Duodenal mucosa (tissue), 2 donors: ENCODE results near the gene MORN2.

Source experiments
- H3K27ac ChIP-seq: one replicate; pipeline ENCODE4 v1.7.0; 2013; ENCODE audit warnings: low read depth, low read length
- H3K27me3 ChIP-seq, 2 donors: one replicate each; pipeline ENCODE4 v1.7.0; 2013; ENCODE audit warnings: low read length in 2 of 2, control low read depth in 1 of 2; ENCODE audit not compliant: insufficient read depth in 2 of 2, control insufficient read depth in 1 of 2
- H3K36me3 ChIP-seq, 2 donors: one replicate each; pipeline ENCODE4 v1.7.0; 2013; ENCODE audit warnings: low read length in 2 of 2, control low read depth in 1 of 2; ENCODE audit not compliant: insufficient read depth in 2 of 2, control insufficient read depth in 1 of 2
- H3K4me1 ChIP-seq, 2 donors: one replicate each; pipeline ENCODE4 v1.7.0; 2013; ENCODE audit warnings: low read length in 2 of 2, control low read depth in 1 of 2; ENCODE audit not compliant: insufficient read depth in 2 of 2, control insufficient read depth in 1 of 2
- H3K4me3 ChIP-seq, 2 donors: one replicate each; pipeline ENCODE4 v1.7.0; 2013; ENCODE audit warnings: low read length in 2 of 2, low read depth in 1 of 2
- H3K9ac ChIP-seq, 2 donors: one replicate each; pipeline ENCODE4 v1.7.0; 2013; ENCODE audit warnings: low read length in 2 of 2, low read depth in 1 of 2
- H3K9me3 ChIP-seq, 2 donors: one replicate each; pipeline ENCODE4 v1.7.0; 2013; ENCODE audit warnings: low read length in 2 of 2, control low read depth in 1 of 2; ENCODE audit not compliant: control insufficient read depth in 1 of 2

MORN2 gene

GRCh38 chr2:38912619-38913018 lies 36.8 kb downstream of the MORN2 start:
- H3K27me3 ChIP-seq, result no peaks in the 10 kb centered on the region
- H3K27ac ChIP-seq, result no peak overlapping the region
- H3K4me3 ChIP-seq, result no peak overlapping the region
- no peaks in the 10 kb centered on the region for H3K9me3 ChIP-seq
- H3K9ac ChIP-seq, result no peak overlapping the region
- no peaks in the 10 kb centered on the region for H3K36me3 ChIP-seq
- no peaks in the 10 kb centered on the region for H3K4me1 ChIP-seq

- Histone ChIP-seq H3K36me3 (no peaks in the 10 kb centered on the region), H3K9me3 (no peaks in the 10 kb centered on the region), H3K27me3 (no peaks in the 10 kb centered on the region), H3K4me3 (no peak overlapping the region), H3K4me1 (no peaks in the 10 kb centered on the region), H3K9ac (no peak overlapping the region), H3K27ac (no peak overlapping the region)
Measured at GRCh38 chr2:38922389-38922788, 46.6 kb downstream of the MORN2 start.

GRCh38 chr2:38922902-38923301 lies 47.1 kb downstream of the MORN2 start:
- Histone ChIP-seq H3K27ac (no peak overlapping the region), H3K4me1 (no peaks in the 10 kb centered on the region), H3K4me3 (no peak overlapping the region), H3K27me3 (no peaks in the 10 kb centered on the region), H3K36me3 (no peaks in the 10 kb centered on the region), H3K9ac (no peak overlapping the region), H3K9me3 (no peaks in the 10 kb centered on the region)

GRCh38 chr2:38925982-38926381 lies 50.2 kb downstream of the MORN2 start:
- H3K9ac ChIP-seq, result no peak overlapping the region
- H3K36me3 ChIP-seq, result no peaks in the 10 kb centered on the region
- H3K27ac ChIP-seq, result no peak overlapping the region
- no peak overlapping the region for H3K4me3 ChIP-seq
- H3K9me3 ChIP-seq, result no peaks in the 10 kb centered on the region
- no peaks in the 10 kb centered on the region for H3K27me3 ChIP-seq
- no peaks in the 10 kb centered on the region for H3K4me1 ChIP-seq

- no peaks in the 10 kb centered on the region for H3K4me1 ChIP-seq
- H3K27me3 ChIP-seq, result no peaks in the 10 kb centered on the region
- H3K9me3 ChIP-seq, result no peaks in the 10 kb centered on the region
- no peak overlapping the region for H3K4me3 ChIP-seq
- H3K36me3 ChIP-seq, result no peaks in the 10 kb centered on the region
- no peak overlapping the region for H3K9ac ChIP-seq
- H3K27ac ChIP-seq, result no peak overlapping the region
Measured at GRCh38 chr2:38930600-38930999, 54.8 kb downstream of the MORN2 start.
